ENCODE results near the gene LINC01488.

LINC01488 gene

GRCh38 chr11:69438286-69438920 is 43.1 kb upstream of the LINC01488 start:
- Histone ChIP-seq H3K9ac (ENCODE audit: low read length in 5 of 5) (no peak overlapping the region), H3K27ac (ENCODE audit: low read depth, low read length) (no peak overlapping the region), H3K4me3 (ENCODE audit: low read depth in 1 of 5, low read length in 5 of 5) (no peak overlapping the region), H3K9me3 (ENCODE audit: control insufficient read depth in 5 of 5, low read length in 5 of 5) (no peaks in the 10 kb centered on the region), H3K4me1 (ENCODE audit: control insufficient read depth in 5 of 5, insufficient read depth in 5 of 5, low read length in 5 of 5) (peaks cover 5 to 38% (median 27%) of the 10 kb centered on the region in 5 donors), H3K27me3 (ENCODE audit: control insufficient read depth in 5 of 5, insufficient read depth in 4 of 5, low read length in 5 of 5) (peaks cover 0 to 7% (median 0%) of the 10 kb centered on the region in 5 donors), H3K36me3 (ENCODE audit: control insufficient read depth in 5 of 5, insufficient read depth in 5 of 5, low read length in 5 of 5) (no peaks in the 10 kb centered on the region)

- no peak overlapping the region for H3K9ac ChIP-seq (ENCODE audit: low read length in 5 of 5)
- H3K27me3 ChIP-seq (ENCODE audit: control insufficient read depth in 5 of 5, insufficient read depth in 4 of 5, low read length in 5 of 5): peaks cover 0 to 7% (median 0%) of the 10 kb centered on the region in 5 donors
- H3K4me1 ChIP-seq (ENCODE audit: control insufficient read depth in 5 of 5, insufficient read depth in 5 of 5, low read length in 5 of 5): peaks cover 9 to 46% (median 34%) of the 10 kb centered on the region in 5 donors
- H3K36me3 ChIP-seq (ENCODE audit: control insufficient read depth in 5 of 5, insufficient read depth in 5 of 5, low read length in 5 of 5): no peaks in the 10 kb centered on the region
- no peak overlapping the region for H3K4me3 ChIP-seq (ENCODE audit: low read depth in 1 of 5, low read length in 5 of 5)
- H3K27ac ChIP-seq (ENCODE audit: low read depth, low read length): no peak overlapping the region
- H3K9me3 ChIP-seq (ENCODE audit: control insufficient read depth in 5 of 5, low read length in 5 of 5): no peaks in the 10 kb centered on the region
Measured at GRCh38 chr11:69439127-69439526, 42.3 kb upstream of the LINC01488 start.

GRCh38 chr11:69439651-69440464 is 41.6 kb upstream of the LINC01488 start:
- no peaks in the 10 kb centered on the region for H3K36me3 ChIP-seq (ENCODE audit: control insufficient read depth in 5 of 5, insufficient read depth in 5 of 5, low read length in 5 of 5)
- H3K4me3 ChIP-seq (ENCODE audit: low read depth in 1 of 5, low read length in 5 of 5): no peak overlapping the region
- no peak overlapping the region for H3K9ac ChIP-seq (ENCODE audit: low read length in 5 of 5)
- peaks cover 0 to 11% (median 0%) of the 10 kb centered on the region in 5 donors for H3K27me3 ChIP-seq (ENCODE audit: control insufficient read depth in 5 of 5, insufficient read depth in 4 of 5, low read length in 5 of 5)
- no peak overlapping the region for H3K27ac ChIP-seq (ENCODE audit: low read depth, low read length)
- H3K9me3 ChIP-seq (ENCODE audit: control insufficient read depth in 5 of 5, low read length in 5 of 5): no peaks in the 10 kb centered on the region
- peaks cover 12 to 49% (median 41%) of the 10 kb centered on the region in 5 donors for H3K4me1 ChIP-seq (ENCODE audit: control insufficient read depth in 5 of 5, insufficient read depth in 5 of 5, low read length in 5 of 5)

GRCh38 chr11:69440876-69441275 is 40.6 kb upstream of the LINC01488 start:
- H3K27me3 ChIP-seq (ENCODE audit: control insufficient read depth in 5 of 5, insufficient read depth in 4 of 5, low read length in 5 of 5): peaks cover 0 to 11% (median 0%) of the 10 kb centered on the region in 5 donors
- H3K4me1 ChIP-seq (ENCODE audit: control insufficient read depth in 5 of 5, insufficient read depth in 5 of 5, low read length in 5 of 5): peaks cover 12 to 48% (median 38%) of the 10 kb centered on the region in 5 donors
- no peak overlapping the region for H3K9ac ChIP-seq (ENCODE audit: low read length in 5 of 5)
- H3K27ac ChIP-seq (ENCODE audit: low read depth, low read length): no peak overlapping the region
- H3K4me3 ChIP-seq (ENCODE audit: low read depth in 1 of 5, low read length in 5 of 5): no peak overlapping the region
- H3K9me3 ChIP-seq (ENCODE audit: control insufficient read depth in 5 of 5, low read length in 5 of 5): no peaks in the 10 kb centered on the region
- no peaks in the 10 kb centered on the region for H3K36me3 ChIP-seq (ENCODE audit: control insufficient read depth in 5 of 5, insufficient read depth in 5 of 5, low read length in 5 of 5)

- H3K36me3 ChIP-seq (ENCODE audit: control insufficient read depth in 5 of 5, insufficient read depth in 5 of 5, low read length in 5 of 5): no peaks in the 10 kb centered on the region
- peaks cover 0 to 11% (median 0%) of the 10 kb centered on the region in 5 donors for H3K27me3 ChIP-seq (ENCODE audit: control insufficient read depth in 5 of 5, insufficient read depth in 4 of 5, low read length in 5 of 5)
- no peak overlapping the region for H3K4me3 ChIP-seq (ENCODE audit: low read depth in 1 of 5, low read length in 5 of 5)
- H3K4me1 ChIP-seq (ENCODE audit: control insufficient read depth in 5 of 5, insufficient read depth in 5 of 5, low read length in 5 of 5): peaks cover 12 to 44% (median 34%) of the 10 kb centered on the region in 5 donors
- peak overlapping the region; percentile 72 for H3K27ac ChIP-seq (ENCODE audit: low read depth, low read length)
- H3K9ac ChIP-seq (ENCODE audit: low read length in 5 of 5): no peak overlapping the region
- H3K9me3 ChIP-seq (ENCODE audit: control insufficient read depth in 5 of 5, low read length in 5 of 5): no peaks in the 10 kb centered on the region
Measured at GRCh38 chr11:69442012-69442806, 39.3 kb upstream of the LINC01488 start.

- peak overlapping the region in 2 of 5 donors; percentile 14 to 59 for H3K4me3 ChIP-seq (ENCODE audit: low read depth in 1 of 5, low read length in 5 of 5)
- peaks cover 0 to 11% (median 0%) of the 10 kb centered on the region in 5 donors for H3K27me3 ChIP-seq (ENCODE audit: control insufficient read depth in 5 of 5, insufficient read depth in 4 of 5, low read length in 5 of 5)
- peaks cover 12 to 46% (median 35%) of the 10 kb centered on the region in 5 donors for H3K4me1 ChIP-seq (ENCODE audit: control insufficient read depth in 5 of 5, insufficient read depth in 5 of 5, low read length in 5 of 5)
- H3K9ac ChIP-seq (ENCODE audit: low read length in 5 of 5): no peak overlapping the region
- no peaks in the 10 kb centered on the region for H3K36me3 ChIP-seq (ENCODE audit: control insufficient read depth in 5 of 5, insufficient read depth in 5 of 5, low read length in 5 of 5)
- no peaks in the 10 kb centered on the region for H3K9me3 ChIP-seq (ENCODE audit: control insufficient read depth in 5 of 5, low read length in 5 of 5)
- peak overlapping the region; percentile 72 for H3K27ac ChIP-seq (ENCODE audit: low read depth, low read length)
Measured at GRCh38 chr11:69442807-69443137, 38.7 kb upstream of the LINC01488 start.

GRCh38 chr11:69443138-69443967 is 38.1 kb upstream of the LINC01488 start:
- no peaks in the 10 kb centered on the region for H3K9me3 ChIP-seq (ENCODE audit: control insufficient read depth in 5 of 5, low read length in 5 of 5)
- H3K4me3 ChIP-seq (ENCODE audit: low read depth in 1 of 5, low read length in 5 of 5): peak overlapping the region; percentile 45 to 59 (median 47)
- H3K4me1 ChIP-seq (ENCODE audit: control insufficient read depth in 5 of 5, insufficient read depth in 5 of 5, low read length in 5 of 5): peaks cover 12 to 52% (median 41%) of the 10 kb centered on the region in 5 donors
- peaks cover 0 to 11% (median 0%) of the 10 kb centered on the region in 5 donors for H3K27me3 ChIP-seq (ENCODE audit: control insufficient read depth in 5 of 5, insufficient read depth in 4 of 5, low read length in 5 of 5)
- peak overlapping the region; percentile 72 for H3K27ac ChIP-seq (ENCODE audit: low read depth, low read length)
- H3K36me3 ChIP-seq (ENCODE audit: control insufficient read depth in 5 of 5, insufficient read depth in 5 of 5, low read length in 5 of 5): no peaks in the 10 kb centered on the region
- H3K9ac ChIP-seq (ENCODE audit: low read length in 5 of 5): peak overlapping the region in 3 of 5 donors; percentile 14 to 53 (median 53)

GRCh38 chr11:69443968-69444364 is 37.5 kb upstream of the LINC01488 start:
- Histone ChIP-seq H3K27ac (ENCODE audit: low read depth, low read length) (peak overlapping the region; percentile 72), H3K4me3 (ENCODE audit: low read depth in 1 of 5, low read length in 5 of 5) (peak overlapping the region in 4 of 5 donors; percentile 45 to 59 (median 50)), H3K9ac (ENCODE audit: low read length in 5 of 5) (peak overlapping the region in 4 of 5 donors; percentile 14 to 56 (median 53)), H3K4me1 (ENCODE audit: control insufficient read depth in 5 of 5, insufficient read depth in 5 of 5, low read length in 5 of 5) (peaks cover 18 to 58% (median 47%) of the 10 kb centered on the region in 5 donors), H3K27me3 (ENCODE audit: control insufficient read depth in 5 of 5, insufficient read depth in 4 of 5, low read length in 5 of 5) (peaks cover 0 to 11% (median 0%) of the 10 kb centered on the region in 5 donors), H3K9me3 (ENCODE audit: control insufficient read depth in 5 of 5, low read length in 5 of 5) (no peaks in the 10 kb centered on the region), H3K36me3 (ENCODE audit: control insufficient read depth in 5 of 5, insufficient read depth in 5 of 5, low read length in 5 of 5) (no peaks in the 10 kb centered on the region)
